HEK293 (cell line): Measurements from ENCODE around the gene LAT.

Experiments
- CTCF ChIA-PET: fragments of 350-600 bp; formaldehyde crosslinking; extraction: SDS; loops from one replicate; lab custom pipeline; 2021; ENCODE audit warnings: antibody characterized with exemption; lab: Yijun Ruan, JAX
- POLR2A ChIA-PET: fragments of 300-600 bp; formaldehyde crosslinking; extraction: SDS; loops from one replicate; lab custom pipeline; 2020; ENCODE audit warnings: antibody characterized with exemption, inconsistent platforms; lab: Yijun Ruan, JAX
- H3K27ac ChIP-seq: fragments of 200-500 bp; sonication (Bioruptor generic); 2 replicates; pipeline ENCODE4 v1.5.1; 2014; ENCODE audit warnings: low read depth, low read length, control low read depth, inconsistent platforms; ENCODE audit errors: extremely low read depth
- H3K36me3 ChIP-seq, 2 experiments: fragments of 200-500 bp in 1 of 2; sonication (Bioruptor generic) in 1 of 2; 1 replicate in 1 of 2; 2 replicates in 1 of 2; pipeline ENCODE4 v1.5.1; 2014 to 2017; ENCODE audit warnings: inconsistent platforms in 2 of 2, low read length in 2 of 2; ENCODE audit not compliant: control insufficient read depth in 2 of 2, insufficient read depth in 1 of 2
- H3K4me1 ChIP-seq: fragments of 200-500 bp; sonication (Bioruptor generic); 2 replicates; pipeline ENCODE4 v1.5.1; 2014; ENCODE audit warnings: mild to moderate bottlenecking, low read length, inconsistent platforms; ENCODE audit not compliant: control insufficient read depth, insufficient read depth
- H3K4me3 ChIP-seq: 2 replicates; pipeline ENCODE4 v1.5.1; 2011; ENCODE audit warnings: low read depth, mild to moderate bottlenecking, control low read depth, low read length, moderate library complexity
- H3K9me3 ChIP-seq: fragments of 200-500 bp; sonication (Bioruptor generic); 2 replicates; pipeline ENCODE4 v1.5.1; 2014; ENCODE audit warnings: low read depth, low read length, inconsistent platforms; ENCODE audit not compliant: control insufficient read depth, insufficient read depth
- ATF2 ChIP-seq: fragments of 450-650 bp; formaldehyde crosslinking; IDR thresholded peaks from 2 replicates; pipeline ENCODE4 v1.5.1; 2016; ENCODE audit warnings: missing biosample characterization, missing genetic modification characterization, low read depth
- PRDM1 ChIP-seq: fragments of 450-650 bp; formaldehyde crosslinking; IDR thresholded peaks from 2 replicates; pipeline ENCODE4; 2016; ENCODE audit warnings: missing biosample characterization, missing genetic modification characterization
- PRDM10 ChIP-seq: fragments of 450-650 bp; formaldehyde crosslinking; IDR thresholded peaks from 2 replicates; pipeline ENCODE4 v1.5.1; 2016; ENCODE audit warnings: missing biosample characterization, missing genetic modification characterization
- PRDM2 ChIP-seq: fragments of 450-650 bp; formaldehyde crosslinking; IDR thresholded peaks from 2 replicates; pipeline ENCODE4 v1.5.1; 2016; ENCODE audit warnings: missing biosample characterization, missing genetic modification characterization, borderline replicate concordance
- YY1 ChIP-seq: fragments of 450-650 bp; formaldehyde crosslinking; IDR thresholded peaks from 2 replicates; pipeline ENCODE4 v1.5.1; 2018; ENCODE audit warnings: missing biosample characterization, missing genetic modification characterization
- ZBTB49 ChIP-seq: fragments of 450-650 bp; formaldehyde crosslinking; IDR thresholded peaks from 2 replicates; pipeline ENCODE4 v1.5.1; 2016; ENCODE audit warnings: missing biosample characterization, missing genetic modification characterization, low read depth
- ZBTB6 ChIP-seq: fragments of 450-650 bp; formaldehyde crosslinking; IDR thresholded peaks from 2 replicates; pipeline ENCODE4 v1.5.1; 2017; ENCODE audit warnings: missing biosample characterization, missing genetic modification characterization
- ZEB2 ChIP-seq: fragments of 450-650 bp; formaldehyde crosslinking; IDR thresholded peaks from 2 replicates; pipeline ENCODE4 v1.5.1; 2016; ENCODE audit warnings: missing biosample characterization, missing genetic modification characterization
- ZNF157 ChIP-seq: fragments of 450-650 bp; formaldehyde crosslinking; IDR thresholded peaks from 2 replicates; pipeline ENCODE4 v1.5.1; 2016; ENCODE audit warnings: missing biosample characterization, missing genetic modification characterization
- ZNF16 ChIP-seq: fragments of 450-650 bp; formaldehyde crosslinking; IDR thresholded peaks from 2 replicates; pipeline ENCODE4 v1.5.1; 2016; ENCODE audit warnings: low read depth, missing biosample characterization, missing genetic modification characterization
- ZNF19 ChIP-seq: fragments of 450-650 bp; formaldehyde crosslinking; IDR thresholded peaks from 2 replicates; pipeline ENCODE4; 2016; ENCODE audit warnings: missing biosample characterization, missing genetic modification characterization, low read depth
- ZNF324 ChIP-seq: fragments of 450-650 bp; formaldehyde crosslinking; IDR thresholded peaks from 2 replicates; pipeline ENCODE4 v1.5.1; 2016; ENCODE audit warnings: missing biosample characterization, missing genetic modification characterization
- ZNF354C ChIP-seq: fragments of 450-650 bp; formaldehyde crosslinking; IDR thresholded peaks from 2 replicates; pipeline ENCODE4 v1.5.1; 2016; ENCODE audit warnings: missing biosample characterization, missing genetic modification characterization, low read depth, borderline replicate concordance
- ZNF510 ChIP-seq: fragments of 450-650 bp; formaldehyde crosslinking; IDR thresholded peaks from 2 replicates; pipeline ENCODE4 v1.5.1; 2018; ENCODE audit warnings: mild to moderate bottlenecking, missing genetic modification characterization, missing biosample characterization; ENCODE audit not compliant: insufficient replicate concordance
- ZNF621 ChIP-seq: fragments of 450-650 bp; formaldehyde crosslinking; IDR thresholded peaks from 2 replicates; pipeline ENCODE4 v1.5.1; 2017; ENCODE audit warnings: missing biosample characterization, missing genetic modification characterization
- ZNF624 ChIP-seq: fragments of 450-650 bp; formaldehyde crosslinking; IDR thresholded peaks from 2 replicates; pipeline ENCODE4 v1.5.1; 2017; ENCODE audit warnings: missing biosample characterization, missing genetic modification characterization
- ZNF629 ChIP-seq: fragments of 450-650 bp; formaldehyde crosslinking; IDR thresholded peaks from 2 replicates; pipeline ENCODE4 v1.5.1; 2017; ENCODE audit warnings: missing biosample characterization, missing genetic modification characterization
- ZNF707 ChIP-seq: fragments of 450-650 bp; formaldehyde crosslinking; IDR thresholded peaks from 2 replicates; pipeline ENCODE4 v1.5.1; 2016; ENCODE audit warnings: missing biosample characterization, missing genetic modification characterization
- ZNF76 ChIP-seq: fragments of 450-650 bp; formaldehyde crosslinking; IDR thresholded peaks from 2 replicates; pipeline ENCODE4; 2016; ENCODE audit warnings: low read depth, missing biosample characterization, missing genetic modification characterization, borderline replicate concordance

Gene LAT

GRCh38 chr16:29029168-29029994 is 44.5 kb downstream of the LAT start (continued):
- TF ChIP-seq PRDM1 (tag by site-specific recombination) (peak; percentile 58; the same call in 1 of the 2 replicates), ZNF624 (tag by site-specific recombination) (no peak), ZNF510 (tag by site-specific recombination) (no peak), ZNF354C (tag by site-specific recombination) (no peak)

GRCh38 chr16:29030086-29030840 is 45.4 kb downstream of the LAT start:
- Histone ChIP-seq H3K36me3 (no peaks in the 10 kb centered on the region), H3K9me3 (no peaks in the 10 kb centered on the region), H3K27ac (no peak overlapping the region), H3K4me3 (no peak overlapping the region), H3K4me1 (no peaks in the 10 kb centered on the region)
- ChIA-PET POLR2A (no interaction called here), CTCF (no interaction called here)
- no peak for TF ChIP-seq YY1
- no peak for TF ChIP-seq ZNF19 (tag by site-specific recombination)
- TF ChIP-seq PRDM2 (tag by site-specific recombination): no peak
- TF ChIP-seq ZNF324 (tag by site-specific recombination): no peak
- no peak for TF ChIP-seq PRDM10 (tag by site-specific recombination)
- no peak for TF ChIP-seq ZNF157 (tag by site-specific recombination)
- no peak for TF ChIP-seq ZNF707 (tag by site-specific recombination)
- TF ChIP-seq ZNF621 (tag by site-specific recombination): no peak
- no peak for TF ChIP-seq ZBTB49 (tag by site-specific recombination)
- no peak for TF ChIP-seq ZNF629 (tag by site-specific recombination)
- no peak for TF ChIP-seq ZBTB6 (tag by site-specific recombination)
- TF ChIP-seq ATF2: no peak
- no peak for TF ChIP-seq ZNF76 (tag by site-specific recombination)
- no peak for TF ChIP-seq ZNF624 (tag by site-specific recombination)
- no peak for TF ChIP-seq ZNF16
- TF ChIP-seq ZEB2 (tag by site-specific recombination): no peak
